Left hindlimb (tissue), 1 donor: ENCODE data around the gene MAN1A1.
"Not testable (repeated sequence)": the region's sequence is repeated elsewhere in the genome, so short reads cannot be mapped to it uniquely, and the experiment has no call there.

ENCODE experiments used
- DNase-seq: peaks from one replicate; pipeline ENCODE4 v3.0.0-alpha.2; 2018

The MAN1A1 gene

GRCh38 chr6:119163006-119163405, 186.6 kb downstream of the MAN1A1 start:
- DNase-seq, result no peak

GRCh38 chr6:119162134-119162775, 187.3 kb downstream of the MAN1A1 start:
- no peak for DNase-seq

- peak; percentile 61 for DNase-seq
Observed at GRCh38 chr6:119161438-119161837, 188.1 kb downstream of the MAN1A1 start.

GRCh38 chr6:119160911-119161310, 188.7 kb downstream of the MAN1A1 start:
- no peak for DNase-seq

- DNase-seq, result no peak
Observed at GRCh38 chr6:119158057-119158848, 191.3 kb downstream of the MAN1A1 start.

- DNase-seq, result no peak
Observed at GRCh38 chr6:119157506-119157815, 192.1 kb downstream of the MAN1A1 start.

- DNase-seq, result no peak
Observed at GRCh38 chr6:119156757-119157505, 192.6 kb downstream of the MAN1A1 start.

GRCh38 chr6:119156082-119156481, 193.5 kb downstream of the MAN1A1 start:
- not testable (repeated sequence) for DNase-seq

- no peak for DNase-seq
Observed at GRCh38 chr6:119152187-119152586, 197.4 kb downstream of the MAN1A1 start.

- no peak for DNase-seq
Observed at GRCh38 chr6:119148825-119149525, 200.6 kb downstream of the MAN1A1 start.

- peak; percentile 51 for DNase-seq
Observed at GRCh38 chr6:119148098-119148824, 201.3 kb downstream of the MAN1A1 start.

- peak; percentile 37 for DNase-seq
Observed at GRCh38 chr6:119147101-119148053, 202.2 kb downstream of the MAN1A1 start.

GRCh38 chr6:119145111-119145510, 204.4 kb downstream of the MAN1A1 start:
- no peak for DNase-seq

GRCh38 chr6:119142637-119143036, 206.9 kb downstream of the MAN1A1 start:
- no peak for DNase-seq

GRCh38 chr6:119142041-119142440, 207.5 kb downstream of the MAN1A1 start:
- no peak for DNase-seq

GRCh38 chr6:119140196-119141140, 209.1 kb downstream of the MAN1A1 start:
- no peak for DNase-seq

- no peak for DNase-seq
Observed at GRCh38 chr6:119138906-119139541, 210.5 kb downstream of the MAN1A1 start.

- DNase-seq, result no peak
Observed at GRCh38 chr6:119137194-119138072, 212.1 kb downstream of the MAN1A1 start.

GRCh38 chr6:119134752-119135151, 214.8 kb downstream of the MAN1A1 start:
- DNase-seq, result no peak
